AG09309 (cell line): ENCODE measurements around the gene SPATA6L.
"Not testable (repeated sequence)": the region's sequence is repeated elsewhere in the genome, so short reads cannot be mapped to it uniquely, and the experiment has no call there.

ENCODE experiments used
- DNase-seq: peaks from one replicate; pipeline ENCODE4 v3.0.0-alpha.2; 2010; ENCODE audit warnings: low read depth
- H3K4me3 ChIP-seq: 2 replicates; pipeline ENCODE4 v1.5.1; 2011; ENCODE audit warnings: mild to moderate bottlenecking, low read depth, low read length, moderate library complexity; ENCODE audit not compliant: control insufficient read depth
- TF ChIP-seq, protein P1 (sequence below): IDR thresholded peaks from 2 replicates; pipeline ENCODE4 v1.5.1; 2011; ENCODE audit warnings: mild to moderate bottlenecking, low read depth, low read length, inconsistent platforms; ENCODE audit not compliant: insufficient read depth, control insufficient read depth; ENCODE audit errors: missing control alignments

SPATA6L gene

DNA sequence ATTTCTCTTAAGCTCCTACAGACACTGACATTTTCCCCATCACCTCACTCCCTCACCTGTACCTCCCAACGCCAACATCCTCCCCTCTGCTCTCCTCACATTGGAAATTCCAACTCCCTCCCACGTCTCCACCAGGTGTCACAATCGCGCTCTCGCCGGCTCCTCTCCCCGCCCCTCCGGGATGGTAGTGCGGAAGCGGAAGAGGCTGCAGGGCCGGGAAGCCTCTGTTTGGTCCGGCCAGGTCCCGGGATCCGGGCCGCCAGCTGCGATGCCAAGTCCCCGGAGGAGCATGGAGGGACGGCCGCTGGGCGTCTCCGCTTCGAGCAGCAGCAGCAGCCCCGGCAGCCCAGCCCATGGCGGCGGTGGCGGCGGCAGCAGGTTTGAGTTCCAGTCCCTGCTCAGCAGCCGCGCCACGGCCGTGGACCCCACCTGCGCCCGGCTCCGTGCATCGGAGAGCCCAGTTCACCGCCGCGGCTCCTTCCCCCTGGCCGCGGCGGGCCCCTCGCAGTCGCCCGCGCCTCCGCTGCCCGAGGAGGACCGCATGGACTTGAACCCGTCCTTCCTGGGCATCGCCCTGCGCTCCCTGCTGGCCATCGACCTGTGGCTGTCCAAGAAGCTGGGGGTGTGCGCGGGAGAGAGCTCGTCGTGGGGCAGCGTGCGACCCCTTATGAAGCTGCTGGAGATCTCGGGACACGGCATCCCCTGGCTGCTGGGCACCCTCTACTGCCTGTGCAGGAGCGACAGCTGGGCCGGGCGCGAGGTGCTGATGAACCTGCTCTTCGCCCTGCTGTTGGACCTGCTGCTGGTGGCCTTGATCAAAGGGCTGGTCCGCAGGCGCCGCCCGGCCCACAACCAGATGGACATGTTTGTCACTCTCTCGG lies 3.9 kb downstream of the SPATA6L start, which contains the start of gene PLPP6:
Gene PLPP6, plus strand, starts transcription at position 187 of the 881 bp plus-strand sequence. Its CDS starts 82 bp downstream, at position 269.
- H3K4me3 ChIP-seq: peak within 1 kb of the TSS; percentile 62
- no peak for DNase-seq
- TF ChIP-seq, protein P1, sequence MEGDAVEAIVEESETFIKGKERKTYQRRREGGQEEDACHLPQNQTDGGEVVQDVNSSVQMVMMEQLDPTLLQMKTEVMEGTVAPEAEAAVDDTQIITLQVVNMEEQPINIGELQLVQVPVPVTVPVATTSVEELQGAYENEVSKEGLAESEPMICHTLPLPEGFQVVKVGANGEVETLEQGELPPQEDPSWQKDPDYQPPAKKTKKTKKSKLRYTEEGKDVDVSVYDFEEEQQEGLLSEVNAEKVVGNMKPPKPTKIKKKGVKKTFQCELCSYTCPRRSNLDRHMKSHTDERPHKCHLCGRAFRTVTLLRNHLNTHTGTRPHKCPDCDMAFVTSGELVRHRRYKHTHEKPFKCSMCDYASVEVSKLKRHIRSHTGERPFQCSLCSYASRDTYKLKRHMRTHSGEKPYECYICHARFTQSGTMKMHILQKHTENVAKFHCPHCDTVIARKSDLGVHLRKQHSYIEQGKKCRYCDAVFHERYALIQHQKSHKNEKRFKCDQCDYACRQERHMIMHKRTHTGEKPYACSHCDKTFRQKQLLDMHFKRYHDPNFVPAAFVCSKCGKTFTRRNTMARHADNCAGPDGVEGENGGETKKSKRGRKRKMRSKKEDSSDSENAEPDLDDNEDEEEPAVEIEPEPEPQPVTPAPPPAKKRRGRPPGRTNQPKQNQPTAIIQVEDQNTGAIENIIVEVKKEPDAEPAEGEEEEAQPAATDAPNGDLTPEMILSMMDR: peak; percentile 64

DNA sequence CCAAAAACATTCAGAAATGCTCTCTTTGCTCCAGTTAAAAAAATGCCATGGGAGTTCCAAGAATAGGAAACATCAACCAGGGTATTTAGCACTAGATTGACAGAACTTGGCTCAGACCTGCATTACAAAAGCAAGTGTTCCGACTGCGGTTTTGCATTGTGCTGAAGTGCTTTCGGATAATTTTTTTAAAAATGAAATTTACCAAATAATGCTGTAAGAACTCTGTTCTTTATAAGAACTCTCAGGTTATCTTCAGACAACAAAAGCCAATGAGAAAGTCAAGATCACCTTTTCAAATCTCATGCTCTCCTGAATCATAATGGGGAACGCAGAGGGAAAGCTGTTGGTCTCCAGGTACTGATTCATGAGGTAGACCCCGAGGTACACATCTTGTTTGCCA lies 4.7 kb downstream of the SPATA6L start:
- peak overlapping the region; percentile 62 for H3K4me3 ChIP-seq
- no peak for DNase-seq
- TF ChIP-seq, protein P1: no peak

DNA sequence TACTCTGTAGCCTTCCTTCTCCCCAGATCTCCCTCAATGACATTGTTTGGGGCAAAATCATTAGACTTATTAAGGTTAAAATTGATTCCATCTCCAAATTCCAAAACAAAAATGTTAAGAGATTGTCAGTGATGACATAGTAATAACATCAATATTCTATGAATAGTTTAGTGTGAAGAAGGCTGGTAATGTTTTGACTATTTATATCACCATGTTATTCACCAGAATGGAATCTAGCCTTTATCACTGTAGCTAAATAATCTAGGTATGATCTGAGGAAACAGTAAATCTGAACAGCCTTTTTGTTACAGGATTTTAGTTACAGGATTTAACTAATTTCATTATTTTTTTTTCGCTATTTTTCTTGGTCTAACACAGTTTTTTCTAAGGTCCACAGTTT lies 5.1 kb downstream of the SPATA6L start:
- TF ChIP-seq, protein P1: no peak
- H3K4me3 ChIP-seq: no peak overlapping the region
- DNase-seq: no peak

GRCh38 chr9:4660665-4661064 lies 5.6 kb downstream of the SPATA6L start:
- H3K4me3 ChIP-seq, DNase-seq: not testable (repeated sequence)

DNA sequence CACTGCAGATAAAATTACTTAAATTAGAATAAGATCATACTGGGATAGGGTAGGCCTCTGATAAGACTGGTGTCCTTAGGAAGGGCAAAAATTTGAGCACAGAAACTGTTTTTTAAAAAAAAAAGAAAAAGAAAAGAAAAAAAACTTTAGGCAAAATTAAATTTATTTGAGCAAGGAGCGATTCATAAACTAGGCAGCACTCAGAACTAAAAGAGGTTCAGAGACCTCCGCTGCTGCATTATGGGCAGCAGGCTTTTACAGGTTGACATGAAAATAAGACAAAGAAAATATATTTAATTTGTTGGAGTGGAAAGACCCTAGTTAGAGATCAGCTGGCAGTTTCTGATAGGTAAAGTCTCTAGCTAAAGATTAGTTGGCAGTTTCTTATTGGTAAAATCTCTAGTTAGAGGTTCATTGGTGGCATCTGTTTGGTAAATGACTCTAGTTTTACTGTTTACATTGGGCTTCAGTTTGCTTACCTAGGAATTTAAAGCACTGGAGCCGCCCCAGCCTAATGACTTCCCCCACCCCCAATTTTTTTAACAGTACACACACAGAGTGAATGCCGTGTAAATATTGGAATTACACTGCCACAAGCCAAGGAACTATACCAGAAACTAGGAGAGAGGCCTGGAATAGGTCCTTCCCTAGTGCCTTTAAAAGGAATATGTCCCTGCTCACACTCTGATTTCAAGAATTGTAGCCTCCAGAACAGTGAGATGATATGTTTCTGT lies 8.7 kb downstream of the SPATA6L start:
- no peak overlapping the region for H3K4me3 ChIP-seq
- TF ChIP-seq, protein P1: no peak
- no peak for DNase-seq

- TF ChIP-seq, protein P1: no peak
- H3K4me3 ChIP-seq: no peak overlapping the region
- no peak for DNase-seq
These were observed 9.7 kb downstream of the SPATA6L start for GRCh38 chr9:4656621-4657020.

DNA sequence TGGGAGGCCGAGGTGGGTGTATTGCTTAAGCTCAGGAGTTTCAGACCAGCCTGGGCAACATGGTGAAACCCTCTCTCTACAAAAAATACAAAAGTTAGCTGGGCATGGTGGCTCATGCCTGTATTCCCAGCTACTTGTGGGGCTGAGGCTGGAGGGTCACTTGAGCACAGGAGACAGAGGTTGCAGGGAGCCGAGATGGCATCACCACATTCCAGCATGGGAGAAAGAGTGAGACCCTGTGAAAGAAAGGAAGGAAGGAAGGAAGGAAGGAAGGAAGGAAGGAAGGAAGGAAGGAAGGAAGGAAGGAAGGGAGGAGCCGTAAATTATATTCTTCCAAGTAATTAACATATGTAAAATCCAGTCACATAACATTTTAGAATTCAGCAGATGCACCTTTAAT lies 10.1 kb downstream of the SPATA6L start:
- not testable (repeated sequence) for H3K4me3 ChIP-seq, DNase-seq
